ENCODE data around the gene FYB1. TPM values are rescaled to one million over a fixed set of nuclear protein-coding genes. Genes with fewer than 3 reads are reported as not detected.

Gene FYB1
- total RNA-seq, 1 donor from 2014 or later: 0.55 TPM

GRCh38 chr5:39063037-39063436 lies 156.3 kb downstream of the FYB1 start:
- peaks cover 8% of the 10 kb centered on the region for H3K9me3 Mint-ChIP-seq
- TF ChIP-seq CTCF (IDR thresholded peaks at IDR 0.05): no peak
- CTCF ChIA-PET: no interaction called here
- ATAC-seq (ENCODE audit: low read depth) (no peak), DNase-seq (no peak)
- peaks cover 40% of the 10 kb centered on the region for H3K36me3 Mint-ChIP-seq (ENCODE audit: low read depth)
- no peaks in the 10 kb centered on the region for H3K27me3 Mint-ChIP-seq
- no peak overlapping the region for H3K27ac Mint-ChIP-seq
- peaks cover 55% of the 10 kb centered on the region for H3K4me1 Mint-ChIP-seq
- no peak overlapping the region for H3K4me3 Mint-ChIP-seq
- POLR2A ChIA-PET: no interaction called here
- intact Hi-C loops (cut with micrococcal nuclease): no loop called here

GRCh38 chr5:39062530-39062929 lies 156.8 kb downstream of the FYB1 start:
- intact Hi-C loops (cut with micrococcal nuclease): no loop called here

GRCh38 chr5:39062104-39062503 lies 157.3 kb downstream of the FYB1 start:
- POLR2A ChIA-PET: no interaction called here
- Mint-ChIP-seq H3K27ac (no peak overlapping the region), H3K4me3 (no peak overlapping the region), H3K4me1 (peaks cover 55% of the 10 kb centered on the region), H3K36me3 (ENCODE audit: low read depth) (peaks cover 30% of the 10 kb centered on the region), H3K27me3 (no peaks in the 10 kb centered on the region), H3K9me3 (peaks cover 6% of the 10 kb centered on the region)
- ATAC-seq (ENCODE audit: low read depth) (no peak), DNase-seq (no peak)
- no peak for TF ChIP-seq CTCF (IDR thresholded peaks at IDR 0.05)
- intact Hi-C loops (cut with micrococcal nuclease): no loop called here
- CTCF ChIA-PET: no interaction called here

More at GRCh38 chr5:39062530-39062929, 156.8 kb downstream of the FYB1 start:
- ChIA-PET CTCF (no interaction called here), POLR2A (no interaction called here)
- H3K36me3 Mint-ChIP-seq (ENCODE audit: low read depth): peaks cover 35% of the 10 kb centered on the region
- H3K27me3 Mint-ChIP-seq: no peaks in the 10 kb centered on the region
- H3K27ac Mint-ChIP-seq: no peak overlapping the region
- no peak for ATAC-seq (ENCODE audit: low read depth)
- no peak for TF ChIP-seq CTCF (IDR thresholded peaks at IDR 0.05)
- H3K4me1 Mint-ChIP-seq: peaks cover 57% of the 10 kb centered on the region
- peaks cover 8% of the 10 kb centered on the region for H3K9me3 Mint-ChIP-seq
- no peak for DNase-seq
- H3K4me3 Mint-ChIP-seq: no peak overlapping the region

- POLR2A ChIA-PET: no interaction called here
- Mint-ChIP-seq H3K27me3 (no peaks in the 10 kb centered on the region), H3K36me3 (ENCODE audit: low read depth) (peaks cover 16% of the 10 kb centered on the region), H3K9me3 (no peaks in the 10 kb centered on the region), H3K4me3 (no peak overlapping the region), H3K27ac (peak overlapping the region; percentile 30), H3K4me1 (peaks cover 55% of the 10 kb centered on the region)
- ATAC-seq (ENCODE audit: low read depth): no peak
- intact Hi-C loops (cut with micrococcal nuclease): loop anchor here (2.0 kb wide), 1 partner anchor 14 kb away; no protein-coding TSS in a partner anchor
- no peak for TF ChIP-seq CTCF (IDR thresholded peaks at IDR 0.05)
- DNase-seq: no peak
- CTCF ChIA-PET: no interaction called here
Measured at GRCh38 chr5:39059064-39059463, 160.3 kb downstream of the FYB1 start.

GRCh38 chr5:39058178-39058921 lies 161.0 kb downstream of the FYB1 start:
- CTCF ChIA-PET: no interaction called here
- intact Hi-C loops (cut with micrococcal nuclease): loop anchor here (1.0 to 2.0 kb wide), 2 partner anchors 14 to 16 kb away; partner anchors contain the start of gene RICTOR
- Mint-ChIP-seq H3K4me1 (peaks cover 53% of the 10 kb centered on the region), H3K27me3 (no peaks in the 10 kb centered on the region), H3K36me3 (ENCODE audit: low read depth) (peaks cover 16% of the 10 kb centered on the region), H3K27ac (peak overlapping the region; percentile 30), H3K9me3 (no peaks in the 10 kb centered on the region), H3K4me3 (peak overlapping the region; percentile 36)
- no peak for TF ChIP-seq CTCF (IDR thresholded peaks at IDR 0.05)
- DNase-seq (no peak), ATAC-seq (ENCODE audit: low read depth) (peak; percentile 28)
- POLR2A ChIA-PET: no interaction called here
